Urothelium cell line (cell line): Measurements from ENCODE around the gene NEMP2.

Experiments used
- DNase-seq: peaks from one replicate; pipeline ENCODE4 v3.0.0; 2011; ENCODE audit warnings: low spot score, mixed read lengths
- FAIRE-seq: peaks from 2 replicates; lab custom pipeline; 2011; peaks lifted over from hg19 to GRCh38; lab: Jason Lieb, UNC

Gene NEMP2

GRCh38 chr2:190554357-190555006, 20.0 kb upstream of the NEMP2 start:
- no peak for FAIRE-seq
- no peak for DNase-seq

- FAIRE-seq (no peak), DNase-seq (no peak)
Measured at GRCh38 chr2:190553254-190553653, 18.7 kb upstream of the NEMP2 start.

GRCh38 chr2:190551928-190552327, 17.4 kb upstream of the NEMP2 start:
- FAIRE-seq (no peak), DNase-seq (no peak)

DNA sequence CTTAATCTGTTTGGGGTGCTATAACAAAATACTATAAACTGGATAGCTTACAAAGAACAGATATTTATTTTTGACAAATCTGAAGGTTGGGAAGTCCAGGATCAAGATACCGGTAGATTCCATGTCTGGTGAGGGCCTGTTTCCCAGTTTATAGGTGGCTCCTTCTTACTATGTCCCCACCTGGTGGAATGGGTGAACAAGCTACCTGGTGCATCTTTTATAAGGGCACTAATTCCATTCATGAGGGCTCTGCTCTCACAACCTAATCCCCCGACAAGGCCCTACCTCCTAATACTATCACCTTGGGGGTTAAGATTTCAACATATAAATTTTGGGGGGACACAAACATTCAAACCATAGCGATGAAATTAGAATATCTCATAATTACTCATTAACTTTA, 15.6 kb upstream of the NEMP2 start:
- DNase-seq (no peak), FAIRE-seq (no peak)

DNA sequence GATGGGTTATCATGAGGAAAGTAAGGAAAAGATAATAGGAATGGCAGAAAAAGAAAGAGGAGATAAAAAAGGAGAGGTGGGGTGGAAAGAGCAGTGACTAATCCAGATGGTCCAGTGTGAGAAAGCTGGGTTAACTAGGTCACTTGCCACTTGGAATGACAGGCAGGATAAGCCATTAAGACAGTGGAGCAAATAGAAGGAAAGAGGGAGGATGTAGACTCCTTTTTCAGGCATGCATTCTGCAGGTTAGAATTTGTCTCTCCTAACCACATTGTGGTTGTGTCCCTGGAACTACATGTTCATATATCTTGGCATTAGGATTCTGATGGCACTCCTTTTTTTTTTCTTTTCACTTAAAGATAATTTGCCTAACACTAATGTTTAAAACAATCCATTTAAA, 13.4 kb upstream of the NEMP2 start:
- no peak for FAIRE-seq
- no peak for DNase-seq

- FAIRE-seq (no peak), DNase-seq (no peak)
Measured at GRCh38 chr2:190546734-190547133, 12.2 kb upstream of the NEMP2 start.

DNA sequence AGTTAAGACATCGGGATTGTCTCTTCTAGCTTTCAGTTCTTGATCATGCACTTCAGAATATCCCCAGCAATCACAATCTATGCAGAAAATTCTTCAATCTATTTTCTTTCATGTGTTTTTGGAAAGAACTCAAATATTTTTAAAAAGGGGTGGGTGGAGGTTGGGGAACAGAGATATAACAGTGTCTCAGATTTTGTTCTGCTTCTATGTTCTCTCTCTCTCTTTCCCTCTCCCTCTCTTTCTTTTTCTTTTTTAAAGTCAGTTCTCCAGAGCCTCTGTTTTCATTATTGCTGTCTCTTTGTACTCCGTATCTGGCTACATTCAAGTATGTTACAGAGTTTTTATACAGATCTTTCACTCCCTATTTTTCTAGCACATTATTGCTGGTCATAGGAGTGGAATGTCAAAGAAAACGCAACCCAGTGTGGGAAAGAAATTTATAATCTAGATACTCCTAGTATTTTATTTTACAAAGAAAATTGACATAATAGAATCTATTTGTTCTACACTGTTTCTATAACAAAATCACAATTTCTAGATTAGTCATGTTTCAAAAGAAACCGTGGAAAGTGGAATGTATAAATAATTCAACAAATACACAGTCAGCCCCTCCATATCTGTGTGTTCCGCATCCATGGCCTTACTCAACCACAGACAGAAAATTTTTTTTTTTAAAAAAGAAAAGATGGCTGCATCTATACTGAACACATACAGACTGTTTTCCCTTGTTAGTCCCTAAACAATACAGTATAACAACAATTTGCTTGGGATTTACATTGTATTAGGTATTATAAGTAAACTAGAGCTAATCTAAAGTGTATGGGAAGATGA, 11.2 kb upstream of the NEMP2 start:
- FAIRE-seq (no peak), DNase-seq (no peak)

DNA sequence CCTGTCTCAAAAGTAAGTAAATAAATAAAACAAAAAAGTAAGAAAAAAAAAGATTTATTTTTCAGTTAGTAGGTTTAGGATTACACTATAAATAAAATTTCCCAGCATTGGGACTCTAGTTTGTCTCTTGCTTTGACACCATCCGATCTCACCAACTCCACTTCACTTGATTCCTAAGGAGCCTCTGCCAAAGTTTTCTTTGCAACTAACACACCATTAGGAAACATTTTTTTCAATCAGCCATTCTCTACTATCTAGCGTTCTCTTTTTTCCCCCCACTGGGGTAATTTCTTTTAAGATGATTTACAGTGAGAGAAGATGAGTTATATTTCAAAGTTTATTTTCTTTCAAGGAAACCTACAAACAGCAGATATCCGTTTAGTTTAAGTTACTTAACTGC, 10.6 kb upstream of the NEMP2 start:
- no peak for DNase-seq
- FAIRE-seq = no peak

GRCh38 chr2:190540048-190540447, 5.5 kb upstream of the NEMP2 start:
- DNase-seq = no peak
- FAIRE-seq = no peak

- FAIRE-seq (no peak), DNase-seq (no peak)
Measured at GRCh38 chr2:190538201-190538600, 3.7 kb upstream of the NEMP2 start.

- no peak for FAIRE-seq
- DNase-seq = no peak
Measured at GRCh38 chr2:190537765-190538164, 3.2 kb upstream of the NEMP2 start.

GRCh38 chr2:190535586-190535985, 1.1 kb upstream of the NEMP2 start:
- no peak for DNase-seq
- FAIRE-seq = no peak

- no peak for DNase-seq
- FAIRE-seq = no peak
Measured at GRCh38 chr2:190535121-190535439, 558 bp upstream of the NEMP2 start.

DNA sequence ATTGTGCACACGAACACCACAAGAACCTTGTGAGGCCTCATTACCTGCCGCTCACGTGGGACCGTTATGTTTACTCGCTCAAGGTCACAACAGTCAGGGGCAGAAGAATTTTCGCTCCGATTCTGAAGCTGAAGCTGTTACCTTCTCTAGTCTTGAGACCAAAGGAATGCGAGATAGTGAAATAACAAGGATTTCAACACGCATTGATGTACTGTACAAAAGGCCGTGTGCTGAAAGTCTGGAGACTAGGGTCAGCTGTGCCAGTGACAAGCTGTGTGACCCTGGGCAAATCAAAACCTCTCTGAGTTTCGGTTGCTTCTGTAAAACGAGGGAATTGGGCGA, 583 bp downstream of the NEMP2 start:
- DNase-seq = peak; percentile 21
- no peak for FAIRE-seq

DNA sequence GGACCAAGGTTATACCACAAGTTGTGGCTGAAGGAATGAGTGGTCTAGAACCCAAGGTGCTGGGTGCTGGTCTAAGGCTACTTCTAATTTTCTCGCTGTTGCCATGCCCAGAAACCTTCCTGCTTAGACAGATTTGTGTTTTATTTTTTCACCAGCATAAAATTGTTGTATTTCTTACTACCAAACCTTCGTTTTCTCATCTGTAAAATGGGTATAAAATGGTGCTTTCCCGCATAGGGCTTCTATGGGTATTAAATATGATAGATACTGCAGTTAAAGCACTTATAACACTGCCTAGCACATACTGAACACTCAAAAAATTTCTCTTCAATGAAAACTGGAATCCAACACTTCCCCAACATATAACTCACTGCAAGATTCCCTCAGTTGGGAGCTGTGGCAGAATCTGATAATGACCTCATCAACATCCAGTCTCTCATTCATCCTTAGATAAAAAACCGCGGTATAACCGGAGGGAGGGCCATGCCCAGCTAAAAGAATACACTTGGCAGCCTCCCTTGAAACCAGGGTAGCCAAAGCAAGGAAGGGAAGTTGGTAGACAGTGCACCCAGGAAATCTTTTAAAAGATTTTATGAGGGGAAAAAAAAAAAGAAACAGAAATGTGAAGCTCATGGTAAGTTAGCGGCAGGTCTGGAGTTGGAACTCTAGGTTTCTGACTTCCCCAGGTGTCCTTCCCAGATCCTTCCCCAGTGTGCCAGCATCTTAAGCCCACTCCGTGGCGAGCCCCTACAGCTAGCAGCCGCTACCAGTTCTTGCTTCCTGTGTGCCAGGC, 1.2 kb downstream of the NEMP2 start:
- DNase-seq (no peak), FAIRE-seq (no peak)

GRCh38 chr2:190532581-190532980, 1.9 kb downstream of the NEMP2 start:
- DNase-seq = no peak
- no peak for FAIRE-seq

DNA sequence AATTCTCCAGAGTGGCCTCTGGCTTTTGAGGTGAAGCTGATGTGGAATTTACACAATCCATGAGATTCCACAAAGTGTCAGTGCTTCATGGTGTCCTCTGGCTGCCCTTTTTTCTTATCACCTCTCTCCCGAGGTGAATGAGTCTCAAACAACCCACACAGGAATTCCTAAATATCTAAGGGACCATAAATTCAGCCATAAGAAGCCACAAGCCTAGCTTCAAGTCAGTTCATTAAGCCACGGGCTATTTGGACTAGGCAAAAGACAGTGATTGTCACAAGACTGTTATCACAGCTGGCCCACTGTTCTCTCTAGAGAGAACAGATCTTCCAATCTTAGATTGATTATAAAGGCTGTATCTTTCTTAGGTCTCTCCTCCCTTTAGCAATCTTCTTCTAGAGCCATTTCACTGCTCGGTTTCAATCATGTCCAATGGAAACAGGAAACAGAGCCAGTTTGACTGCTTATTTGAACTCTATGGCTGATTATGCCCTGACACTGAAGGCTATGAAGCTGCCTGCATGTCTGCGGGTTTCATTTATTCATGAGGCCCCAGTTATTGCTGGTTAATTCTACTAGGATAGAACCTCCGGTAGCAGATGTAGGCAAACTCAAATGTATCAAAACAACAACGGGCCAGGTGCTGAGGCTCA, 4.1 kb downstream of the NEMP2 start:
- FAIRE-seq = no peak
- DNase-seq = no peak

- no peak for FAIRE-seq
- no peak for DNase-seq
Measured at GRCh38 chr2:190529486-190530247, 4.9 kb downstream of the NEMP2 start.

DNA sequence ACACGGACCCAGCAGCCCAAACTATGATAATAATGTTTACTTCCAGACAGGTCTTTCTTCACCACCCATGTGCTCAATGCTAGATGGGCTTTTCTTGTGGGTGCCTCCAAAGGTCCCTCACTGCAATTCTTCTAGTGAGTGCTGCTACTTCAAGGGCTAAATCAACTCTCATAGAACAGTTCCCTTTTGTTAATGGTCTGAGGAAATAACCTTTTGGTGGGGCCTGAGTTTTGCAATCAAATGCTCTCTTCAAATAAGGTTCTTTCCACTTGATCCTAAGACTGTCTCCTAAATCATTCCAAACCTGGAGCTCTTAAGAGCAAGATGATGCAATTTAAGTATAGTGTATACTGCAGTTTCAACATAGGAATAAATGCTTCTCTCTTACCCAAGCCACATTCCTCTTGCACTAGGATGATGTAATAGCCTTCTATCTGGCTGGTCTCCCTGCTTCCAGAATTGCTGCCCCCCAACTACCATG, 6.0 kb downstream of the NEMP2 start:
- no peak for DNase-seq
- FAIRE-seq = no peak

- no peak for FAIRE-seq
- no peak for DNase-seq
Measured at GRCh38 chr2:190527918-190528317, 6.6 kb downstream of the NEMP2 start.

DNA sequence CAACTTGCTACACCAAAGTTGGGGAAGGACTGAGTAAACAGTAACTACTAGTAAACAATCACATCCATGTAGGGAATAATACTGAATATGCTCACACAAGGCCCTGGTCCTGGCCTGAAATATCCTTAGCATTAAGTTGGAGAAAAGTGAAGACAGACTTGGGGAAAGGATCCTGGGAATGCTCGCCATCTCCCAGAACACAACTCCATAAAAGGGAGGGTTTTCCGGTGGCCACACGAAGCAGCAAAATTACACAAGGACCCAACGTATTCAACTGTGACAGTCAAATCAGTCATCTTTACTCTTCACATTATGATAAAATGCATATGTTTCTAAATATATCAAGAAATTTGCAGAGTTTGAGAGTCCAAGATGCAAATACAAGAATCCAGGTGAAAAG, 7.3 kb downstream of the NEMP2 start:
- FAIRE-seq (no peak), DNase-seq (no peak)
